ENCODE measurements around the gene NPIPB8.
"Not testable (repeated sequence)": the region's sequence is repeated elsewhere in the genome, so short reads cannot be mapped to it uniquely, and the experiment has no call there.

NPIPB8 gene

DNA sequence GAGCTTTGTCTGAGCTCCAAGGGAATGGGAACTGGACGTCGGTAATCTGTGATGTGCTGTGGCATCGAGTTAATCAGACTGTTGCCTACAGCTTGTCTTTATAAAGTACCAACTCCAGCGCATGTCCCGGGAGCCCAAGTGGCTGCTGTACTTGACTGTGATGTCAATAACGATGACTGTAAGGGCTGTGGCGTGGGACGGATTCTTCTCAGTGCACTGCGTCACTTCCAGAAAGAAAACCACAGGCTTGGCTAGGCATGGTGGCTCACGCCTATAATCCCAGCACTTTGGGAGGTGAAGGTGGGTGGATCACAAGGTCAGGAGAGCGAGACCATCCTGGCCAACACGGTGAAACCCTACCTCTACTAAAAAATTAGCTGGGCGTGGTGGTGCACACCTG, 51.6 kb downstream of the NPIPB8 start:
- DNase-seq (ENCODE audit: low spot score); in situ Hi-C loops (cut with MboI; ENCODE audit: low pct_unique_long_range_greater_than_20kb, low sequenced_read_pairs, unreplicated experiment): not testable (repeated sequence)

DNA sequence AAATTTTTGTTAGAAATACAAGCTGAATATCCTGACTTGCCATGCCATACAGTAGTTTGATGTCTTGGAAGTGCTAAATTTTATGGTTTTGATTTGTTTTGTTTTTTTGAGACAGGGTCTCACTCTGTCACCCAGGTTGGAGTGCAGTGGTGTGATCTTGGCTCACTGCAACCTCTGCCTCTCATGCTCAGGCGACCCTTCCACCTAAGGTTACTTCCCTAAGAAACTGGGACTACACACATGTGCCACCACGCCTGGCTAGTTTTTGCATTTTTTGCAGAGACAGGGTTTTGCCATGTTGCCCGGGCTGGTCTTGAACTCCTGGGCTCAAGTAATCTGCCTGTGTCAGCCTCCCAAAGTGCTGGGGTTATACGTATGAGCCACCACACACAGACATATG, 53.9 kb downstream of the NPIPB8 start:
- in situ Hi-C loops (cut with MboI; ENCODE audit: low pct_unique_long_range_greater_than_20kb, low sequenced_read_pairs, unreplicated experiment); DNase-seq (ENCODE audit: low spot score): not testable (repeated sequence)

DNA sequence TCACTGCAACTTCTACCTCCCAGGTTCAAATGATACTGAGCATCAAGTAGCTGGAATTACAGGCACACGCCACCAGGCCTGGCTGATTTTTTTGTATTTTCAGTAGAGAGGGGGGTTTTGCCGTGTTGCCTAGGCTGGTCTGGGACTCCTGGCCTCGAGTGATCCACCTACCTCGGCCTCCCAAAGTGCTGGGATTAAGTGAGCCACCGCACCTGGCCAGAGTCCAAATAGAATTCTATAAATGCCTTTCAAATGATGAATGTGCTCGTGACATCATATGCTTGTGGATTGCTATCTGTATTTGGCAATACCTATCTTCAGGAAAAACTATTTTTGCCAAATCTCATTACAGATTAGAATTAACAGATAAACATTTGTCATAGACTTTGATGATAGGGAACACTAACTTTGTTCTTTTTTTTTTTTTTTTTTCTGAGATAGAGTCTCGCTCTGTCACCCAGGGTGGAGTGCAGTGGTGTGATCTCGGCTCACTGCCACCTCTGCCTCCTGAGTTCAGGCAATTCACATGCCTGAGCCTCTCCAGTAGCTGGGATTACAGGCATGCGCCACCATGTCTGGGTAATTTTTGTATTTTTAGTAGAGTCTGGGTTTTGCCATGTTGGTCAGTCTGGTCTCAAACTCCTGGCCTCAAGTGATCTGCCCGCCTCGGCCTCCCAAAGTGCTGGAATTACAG, 55.5 kb downstream of the NPIPB8 start:
- DNase-seq (ENCODE audit: low spot score); in situ Hi-C loops (cut with MboI; ENCODE audit: low pct_unique_long_range_greater_than_20kb, low sequenced_read_pairs, unreplicated experiment): not testable (repeated sequence)

DNA sequence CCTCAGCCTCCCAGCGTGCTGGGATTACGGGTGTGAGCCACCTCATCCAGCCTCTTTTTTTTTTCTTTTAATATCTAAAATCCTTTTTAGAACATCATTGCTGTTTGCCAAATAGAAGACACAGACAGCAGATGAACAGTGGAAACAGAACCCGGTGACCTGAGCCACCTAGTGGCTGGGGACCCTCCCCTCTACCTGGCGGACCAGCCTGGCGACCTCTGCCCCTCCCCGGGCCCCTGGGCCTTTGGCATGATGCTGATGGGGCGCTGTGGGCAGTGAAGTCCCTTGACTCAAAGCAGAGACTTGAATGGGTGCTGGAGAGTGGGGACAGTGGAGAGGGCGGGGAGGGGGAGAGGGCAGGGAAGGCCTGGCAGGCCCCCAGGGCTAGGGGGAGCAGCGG, 61.9 kb downstream of the NPIPB8 start:
- DNase-seq (ENCODE audit: low spot score); in situ Hi-C loops (cut with MboI; ENCODE audit: low pct_unique_long_range_greater_than_20kb, low sequenced_read_pairs, unreplicated experiment): not testable (repeated sequence)

DNA sequence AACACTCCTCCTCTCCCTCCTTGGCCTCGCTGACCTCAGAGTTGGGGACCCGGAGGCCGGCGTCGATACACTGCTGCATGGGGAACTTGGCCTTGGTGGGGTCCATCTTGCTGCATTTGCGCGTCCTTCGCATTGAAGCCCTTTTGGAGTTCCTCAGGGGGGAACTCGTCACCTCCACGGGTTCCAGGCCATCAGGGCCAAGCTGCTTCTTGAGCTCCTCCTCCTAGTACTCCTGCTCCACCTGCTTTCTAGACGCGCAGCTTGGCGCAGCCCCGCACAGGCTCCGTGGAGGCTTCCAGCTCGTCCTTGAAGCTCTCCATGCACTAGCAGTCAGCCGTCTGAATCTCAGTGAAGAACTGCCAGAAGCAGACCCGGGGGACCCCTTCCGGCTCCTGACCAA, 62.5 kb downstream of the NPIPB8 start:
- in situ Hi-C loops (cut with MboI; ENCODE audit: low pct_unique_long_range_greater_than_20kb, low sequenced_read_pairs, unreplicated experiment); DNase-seq (ENCODE audit: low spot score): not testable (repeated sequence)

DNA sequence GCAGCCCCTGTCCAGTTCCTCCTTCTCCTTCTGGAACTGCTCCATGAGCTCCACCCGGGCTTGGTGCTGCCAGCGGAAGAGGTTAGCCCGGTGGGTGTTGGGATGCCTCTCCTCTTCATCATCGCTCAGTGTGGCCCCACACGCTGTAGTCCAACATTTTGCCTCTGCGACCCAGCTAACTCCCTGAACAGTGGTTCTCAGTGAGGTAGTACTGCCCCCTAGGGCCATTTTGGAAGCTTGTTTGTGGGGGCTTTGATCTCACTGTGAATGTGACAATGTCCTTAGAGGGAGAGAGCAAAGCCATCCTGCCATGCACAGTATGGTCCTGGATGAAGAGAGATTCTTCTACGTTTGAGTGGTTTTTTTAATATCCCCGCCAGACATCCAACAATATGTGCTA, 63.5 kb downstream of the NPIPB8 start:
- DNase-seq (ENCODE audit: low spot score); in situ Hi-C loops (cut with MboI; ENCODE audit: low pct_unique_long_range_greater_than_20kb, low sequenced_read_pairs, unreplicated experiment): not testable (repeated sequence)

DNA sequence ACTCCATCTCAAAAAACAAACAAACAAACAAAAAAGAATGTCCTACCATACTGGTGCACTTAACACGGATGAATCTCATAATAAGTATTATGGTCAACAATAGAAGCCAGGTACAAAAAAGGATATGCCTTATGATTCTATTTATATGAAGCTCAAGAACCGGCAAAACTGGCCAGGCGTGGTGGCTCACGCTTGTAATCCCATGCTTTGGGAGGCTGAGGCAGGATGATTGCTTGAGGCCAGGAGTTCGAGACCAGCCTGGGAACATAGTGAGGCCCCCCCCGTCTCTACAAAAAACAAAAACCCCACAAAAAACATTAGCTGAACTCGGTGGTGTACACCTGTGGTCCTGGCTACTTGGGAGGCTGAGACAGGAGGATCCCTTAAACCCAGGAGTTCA, 66.4 kb downstream of the NPIPB8 start:
- DNase-seq (ENCODE audit: low spot score); in situ Hi-C loops (cut with MboI; ENCODE audit: low pct_unique_long_range_greater_than_20kb, low sequenced_read_pairs, unreplicated experiment): not testable (repeated sequence)

All from GM13977 (cell line).